ENCODE results near the gene MYMX.

DNA sequence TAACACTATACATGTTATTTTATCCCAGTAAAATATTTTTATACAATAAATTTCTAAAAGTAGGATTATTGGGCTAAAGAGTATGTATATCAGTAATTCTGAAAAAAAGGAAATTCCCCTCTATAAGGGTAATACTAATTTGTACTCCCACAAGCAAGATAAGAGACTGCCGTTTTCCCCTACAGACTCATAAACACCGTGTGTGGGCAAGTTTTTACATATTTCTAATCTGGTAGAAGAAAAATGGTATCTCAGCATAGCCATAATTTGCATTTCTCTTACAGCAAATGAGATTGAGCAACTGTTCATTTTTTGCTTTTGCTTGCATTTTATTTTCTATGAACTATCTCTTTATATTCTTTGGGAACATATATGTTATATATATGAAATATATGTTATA lies 26.0 kb upstream of the MYMX start:
- TF ChIP-seq, protein P1, sequence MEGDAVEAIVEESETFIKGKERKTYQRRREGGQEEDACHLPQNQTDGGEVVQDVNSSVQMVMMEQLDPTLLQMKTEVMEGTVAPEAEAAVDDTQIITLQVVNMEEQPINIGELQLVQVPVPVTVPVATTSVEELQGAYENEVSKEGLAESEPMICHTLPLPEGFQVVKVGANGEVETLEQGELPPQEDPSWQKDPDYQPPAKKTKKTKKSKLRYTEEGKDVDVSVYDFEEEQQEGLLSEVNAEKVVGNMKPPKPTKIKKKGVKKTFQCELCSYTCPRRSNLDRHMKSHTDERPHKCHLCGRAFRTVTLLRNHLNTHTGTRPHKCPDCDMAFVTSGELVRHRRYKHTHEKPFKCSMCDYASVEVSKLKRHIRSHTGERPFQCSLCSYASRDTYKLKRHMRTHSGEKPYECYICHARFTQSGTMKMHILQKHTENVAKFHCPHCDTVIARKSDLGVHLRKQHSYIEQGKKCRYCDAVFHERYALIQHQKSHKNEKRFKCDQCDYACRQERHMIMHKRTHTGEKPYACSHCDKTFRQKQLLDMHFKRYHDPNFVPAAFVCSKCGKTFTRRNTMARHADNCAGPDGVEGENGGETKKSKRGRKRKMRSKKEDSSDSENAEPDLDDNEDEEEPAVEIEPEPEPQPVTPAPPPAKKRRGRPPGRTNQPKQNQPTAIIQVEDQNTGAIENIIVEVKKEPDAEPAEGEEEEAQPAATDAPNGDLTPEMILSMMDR (IDR thresholded peaks at IDR 0.05), result no peak
- TF ChIP-seq POLR2A (IDR thresholded peaks at IDR 0.05) (no peak), POLR2AphosphoS5 (IDR thresholded peaks at IDR 0.05) (no peak)
